Fibroblast of upper back skin (primary cell): ENCODE results near the gene CRAMP1.
"Not testable (repeated sequence)": the region's sequence is repeated elsewhere in the genome, so short reads cannot be mapped to it uniquely, and the experiment has no call there.

Experiments
- DNase-seq: peaks from one replicate; pipeline ENCODE4 v3.0.0-alpha.2; 2013

CRAMP1 gene

DNA sequence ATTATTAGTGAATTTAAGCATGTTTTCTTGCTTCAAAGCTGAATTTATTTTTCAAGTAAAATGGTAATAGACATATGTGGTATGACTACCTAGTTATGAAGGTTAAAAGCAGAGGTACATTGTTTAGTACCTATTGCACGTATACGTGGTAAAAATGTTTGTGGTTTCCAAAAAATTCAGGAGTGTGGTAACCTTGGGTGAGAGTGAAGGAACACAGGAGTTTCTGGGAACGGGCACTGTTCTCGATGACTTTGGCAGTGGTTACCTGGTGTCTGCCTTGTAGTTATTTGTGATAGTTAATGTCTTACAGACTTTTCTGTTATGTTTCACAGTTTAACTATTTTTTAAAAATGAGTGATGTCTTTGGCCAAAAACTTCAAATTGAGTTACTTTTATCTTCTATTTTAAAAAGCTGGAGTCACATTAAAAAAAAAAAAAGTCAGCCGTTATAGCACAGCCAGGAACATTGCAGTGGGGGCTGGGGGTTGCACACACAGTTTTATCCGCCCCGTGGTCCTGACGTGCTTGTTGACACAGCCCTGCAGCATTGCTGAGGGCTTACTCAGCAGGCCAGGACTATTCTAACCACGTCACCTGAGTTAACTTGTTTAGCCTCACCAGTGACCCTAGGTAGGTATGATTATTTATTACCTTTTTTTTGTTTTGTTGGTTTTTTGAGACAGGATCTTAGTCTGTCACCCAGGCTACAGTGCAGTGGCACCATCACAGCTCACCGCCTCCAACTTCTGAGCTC is 76.8 kb downstream of the CRAMP1 start:
- no peak for DNase-seq

DNA sequence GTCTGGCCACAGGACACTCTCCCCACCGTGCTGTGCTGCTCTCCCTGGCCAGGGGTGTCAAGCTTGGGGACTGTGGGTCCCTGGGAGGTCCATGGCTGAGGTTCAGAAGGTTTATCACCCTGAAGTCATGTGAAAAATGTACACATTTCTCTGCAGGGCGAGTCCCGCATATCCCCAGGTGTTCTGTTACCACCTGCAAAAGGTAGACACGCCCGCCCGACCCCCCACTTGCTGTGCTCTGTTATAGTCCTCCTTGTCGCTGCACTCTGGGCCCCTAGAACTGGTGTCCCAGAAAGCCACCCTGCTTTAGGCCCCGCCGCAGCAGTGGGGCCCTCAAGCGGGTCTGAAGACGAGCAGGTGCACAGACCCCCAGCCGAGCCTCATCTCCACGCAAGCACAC is 77.7 kb downstream of the CRAMP1 start:
- no peak for DNase-seq

DNA sequence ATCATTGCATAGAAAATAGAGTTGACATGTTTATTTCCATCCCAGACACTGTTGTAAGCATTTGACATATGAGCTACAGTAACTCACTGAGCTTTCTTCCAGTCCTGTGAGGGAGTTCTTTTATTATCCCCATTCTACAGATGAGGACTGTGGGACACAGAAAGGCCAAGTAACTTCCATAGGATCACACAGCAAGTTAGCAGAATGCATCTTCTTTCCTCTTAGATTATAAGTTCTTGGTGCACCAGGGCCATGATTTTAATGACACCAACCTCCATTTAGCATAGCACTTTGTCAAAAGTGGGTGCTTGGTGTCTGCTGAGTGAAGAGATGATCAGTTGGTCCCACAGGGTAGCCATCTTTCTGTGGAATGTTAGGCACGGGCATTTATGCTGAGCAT is 78.7 kb downstream of the CRAMP1 start:
- no peak for DNase-seq

GRCh38 chr16:1691276-1691675 is 79.1 kb downstream of the CRAMP1 start:
- no peak for DNase-seq

DNA sequence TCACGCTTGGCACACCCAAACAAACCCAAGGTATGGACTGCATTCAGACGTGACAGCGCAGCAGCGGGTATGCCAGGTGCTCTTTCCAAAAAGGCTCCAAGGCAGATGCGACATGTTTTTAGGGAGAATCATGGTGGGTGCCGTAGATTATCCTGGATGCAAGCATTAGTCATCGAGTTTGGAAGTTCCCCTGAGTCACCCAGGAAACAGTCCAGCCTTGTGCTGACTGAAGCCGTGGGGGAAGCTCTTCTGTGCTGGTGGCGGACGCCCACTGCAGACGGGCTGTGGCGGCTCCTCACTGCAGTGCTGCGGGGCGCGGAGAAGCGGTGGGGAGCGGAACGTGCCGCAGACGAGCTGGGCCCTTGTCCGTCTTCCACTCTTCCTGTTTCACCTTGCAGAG is 79.8 kb downstream of the CRAMP1 start:
- peak; percentile 47 for DNase-seq

DNA sequence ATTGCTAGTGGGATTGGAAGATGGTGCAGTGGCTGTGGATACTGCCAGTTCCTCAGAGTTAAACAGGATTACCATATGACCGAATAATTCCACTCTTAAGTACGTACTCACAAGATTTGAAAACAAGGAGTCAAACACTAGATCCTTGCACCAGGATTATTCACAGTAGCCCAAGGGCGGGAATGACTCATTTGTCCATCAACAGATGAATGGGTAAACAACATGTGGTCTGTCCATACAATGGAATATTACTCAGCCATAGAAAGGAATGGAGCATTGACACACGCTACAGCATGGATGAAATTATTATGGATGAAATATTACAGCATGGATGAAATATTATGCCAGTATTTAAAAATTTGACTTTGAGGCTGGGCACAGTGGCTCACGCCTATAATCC is 84.7 kb downstream of the CRAMP1 start:
- no peak for DNase-seq

- DNase-seq: no peak
Observed at GRCh38 chr16:1698680-1699079, 86.5 kb downstream of the CRAMP1 start.

DNA sequence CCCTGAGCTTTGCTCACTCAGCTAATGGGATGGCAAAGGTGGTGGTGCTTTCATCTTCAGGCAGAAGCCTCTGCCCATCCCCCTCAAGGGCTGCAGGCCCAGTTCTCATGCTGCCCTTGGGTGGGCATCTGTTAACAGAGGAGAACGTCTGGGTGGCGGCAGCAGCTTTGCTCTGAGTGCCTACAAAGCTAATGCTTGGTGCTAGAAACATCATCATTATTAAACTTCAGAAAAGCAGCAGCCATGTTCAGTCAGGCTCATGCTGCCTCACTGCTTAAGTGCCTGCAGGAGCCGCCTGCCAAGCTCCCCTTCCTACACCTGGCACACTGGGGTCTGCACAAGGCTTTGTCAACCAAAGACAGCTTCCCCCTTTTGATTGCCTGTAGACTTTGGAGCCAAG is 88.1 kb downstream of the CRAMP1 start:
- no peak for DNase-seq

DNA sequence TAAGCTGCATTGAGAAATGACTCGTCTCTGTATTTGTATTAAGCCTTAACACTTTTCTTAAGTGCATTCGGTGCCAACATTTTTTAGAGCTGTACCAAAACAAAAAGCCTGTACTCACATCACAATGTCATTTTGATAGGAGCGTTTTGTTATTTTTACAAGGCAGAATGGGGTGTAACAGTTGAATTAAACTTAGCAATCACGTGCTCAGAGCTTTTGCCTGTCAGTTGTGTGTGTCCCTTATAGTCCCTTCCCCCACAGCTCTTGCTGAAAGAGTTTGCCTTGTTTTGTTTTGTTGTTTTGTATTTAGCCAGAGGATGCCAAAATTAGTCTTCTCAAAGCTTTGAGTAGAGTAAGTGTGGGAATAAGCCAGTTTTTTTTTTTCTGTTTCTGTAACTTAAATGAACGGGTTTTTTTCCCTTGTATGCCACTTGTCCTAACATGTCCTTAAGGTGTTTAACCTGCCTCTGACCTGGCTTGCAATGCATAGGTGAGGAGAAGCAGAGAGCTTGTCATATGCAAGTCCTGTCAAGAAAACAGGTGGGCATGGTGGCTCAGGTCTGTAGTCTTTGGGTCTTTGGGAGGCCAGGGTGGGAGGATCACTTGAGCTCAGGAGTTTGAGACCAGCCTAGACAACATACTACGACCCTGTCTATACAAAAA is 89.2 kb downstream of the CRAMP1 start:
- no peak for DNase-seq

DNA sequence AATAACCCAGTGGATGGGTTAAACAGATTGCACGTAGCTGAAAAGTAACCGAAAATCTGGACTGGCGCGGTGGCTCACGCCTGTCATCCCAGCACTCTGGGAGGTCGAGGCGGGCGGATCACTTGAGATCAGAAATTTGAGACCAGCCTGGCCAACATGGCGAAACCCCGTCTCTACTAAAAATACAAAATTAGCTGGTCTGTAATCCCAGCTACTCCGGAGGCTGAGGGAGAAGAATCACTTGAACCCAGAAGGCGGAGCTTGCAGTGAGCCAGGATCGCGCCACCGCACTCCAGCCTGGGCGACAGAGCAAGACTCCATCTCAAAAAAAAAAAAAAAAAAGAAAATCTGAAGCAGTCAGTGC is 93.1 kb downstream of the CRAMP1 start:
- DNase-seq: not testable (repeated sequence)

GRCh38 chr16:1705688-1706385 is 93.7 kb downstream of the CRAMP1 start, which contains the start of gene MAPK8IP3:
Gene MAPK8IP3 (plus strand): TSS chr16:1706195. CDS start chr16:1706340, 145 bp downstream.
- DNase-seq: peak; percentile 85

- DNase-seq: no peak
Observed at GRCh38 chr16:1706386-1707192, 94.4 kb downstream of the CRAMP1 start.

GRCh38 chr16:1707193-1707790 is 95.1 kb downstream of the CRAMP1 start:
- DNase-seq: no peak

GRCh38 chr16:1708083-1708767 is 96.1 kb downstream of the CRAMP1 start:
- no peak for DNase-seq

GRCh38 chr16:1708768-1709180 is 96.6 kb downstream of the CRAMP1 start:
- DNase-seq: no peak

- DNase-seq: no peak
Observed at GRCh38 chr16:1709356-1709755, 97.2 kb downstream of the CRAMP1 start.

DNA sequence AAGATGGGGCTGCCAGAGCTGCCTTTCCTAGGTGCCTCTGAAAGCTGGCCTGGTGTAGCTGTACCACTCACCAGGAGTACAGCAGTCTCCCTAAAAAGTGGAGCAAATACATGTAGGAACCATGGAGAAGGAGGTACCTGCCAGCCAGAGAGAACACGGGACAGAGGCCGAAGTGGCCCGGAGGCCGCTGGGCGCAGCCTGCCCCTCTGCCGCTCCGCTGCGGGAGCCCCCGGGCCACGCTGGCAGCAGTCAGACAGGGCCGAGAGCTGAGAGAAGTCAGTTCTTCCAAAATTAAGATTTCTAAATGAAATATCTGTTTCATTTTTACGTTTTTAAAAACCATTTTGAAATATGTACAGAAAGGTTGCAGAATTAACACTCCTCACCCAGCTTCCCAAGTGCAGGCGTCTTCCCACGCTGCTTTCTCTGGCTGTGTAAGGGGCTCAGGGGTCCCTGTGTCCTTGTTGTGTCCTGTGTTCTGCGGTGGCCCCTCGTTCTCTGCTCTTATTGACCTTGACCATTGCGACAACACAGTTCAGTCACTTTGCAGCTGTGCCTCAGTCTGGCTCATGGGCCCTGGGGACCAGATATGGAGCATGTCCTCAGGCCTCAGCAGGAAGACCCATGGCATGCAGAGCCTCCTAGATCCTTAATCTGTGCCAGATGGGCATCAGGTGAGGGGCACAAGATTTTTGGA is 98.8 kb downstream of the CRAMP1 start:
- DNase-seq: no peak

DNA sequence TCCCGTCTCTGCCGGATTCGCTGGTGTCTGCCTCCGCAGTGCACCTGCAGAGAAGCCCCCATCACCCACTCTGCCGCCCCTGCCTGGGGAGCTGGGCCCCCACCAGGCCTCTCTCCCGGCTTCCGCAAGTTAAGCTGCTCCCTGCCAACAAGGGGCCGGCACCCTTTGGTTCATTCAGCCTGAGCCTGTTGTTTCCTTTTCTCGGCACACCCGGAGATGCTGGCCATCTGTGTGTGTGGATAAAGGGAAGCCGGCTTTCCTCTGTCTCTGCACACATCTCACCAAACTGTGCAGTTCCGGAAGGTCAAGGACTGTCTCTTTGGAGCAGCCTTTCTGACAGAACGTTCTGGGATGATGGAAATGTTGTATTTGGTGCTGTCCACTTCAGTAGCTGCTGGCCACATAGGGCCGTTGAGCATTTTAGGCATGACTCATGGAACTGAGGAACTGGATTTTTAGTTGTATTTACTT is 100.7 kb downstream of the CRAMP1 start:
- DNase-seq: no peak

- no peak for DNase-seq
Observed at GRCh38 chr16:1713331-1713730, 101.2 kb downstream of the CRAMP1 start.

- DNase-seq: no peak
Observed at GRCh38 chr16:1713933-1714332, 101.8 kb downstream of the CRAMP1 start.

- no peak for DNase-seq
Observed at GRCh38 chr16:1715220-1715619, 103.1 kb downstream of the CRAMP1 start.
